Activated naive CD4-positive, alpha-beta T cell treated with anti-CD3 and anti-CD28 coated beads, Interleukin-2, amount 50 U/mL, for 24 hours (primary cell): ENCODE results near the gene ECE1.

Experiments used
- H3K27ac Mint-ChIP-seq: one replicate; pipeline ENCODE4 v1.8.0; 2021; ENCODE audit warnings: mild to moderate bottlenecking, mixed read lengths
- H3K27me3 Mint-ChIP-seq: one replicate; pipeline ENCODE4 v1.8.0; 2021; ENCODE audit warnings: mixed read lengths
- H3K36me3 Mint-ChIP-seq: one replicate; pipeline ENCODE4 v1.8.0; 2021; ENCODE audit warnings: mixed read lengths
- H3K4me1 Mint-ChIP-seq: one replicate; pipeline ENCODE4 v1.8.0; 2021; ENCODE audit warnings: mixed read lengths
- H3K4me3 Mint-ChIP-seq: one replicate; pipeline ENCODE4 v1.8.0; 2021; ENCODE audit warnings: mild to moderate bottlenecking, mixed read lengths
- H3K9me3 Mint-ChIP-seq: one replicate; pipeline ENCODE4 v1.8.0; 2021; ENCODE audit warnings: mixed read lengths

Gene ECE1

GRCh38 chr1:21330544-21330943 lies 40.3 kb upstream of the ECE1 start:
- no peaks in the 10 kb centered on the region for H3K9me3 Mint-ChIP-seq
- peaks cover 13% of the 10 kb centered on the region for H3K36me3 Mint-ChIP-seq
- H3K27me3 Mint-ChIP-seq, result no peaks in the 10 kb centered on the region
- H3K27ac Mint-ChIP-seq, result peak overlapping the region; percentile 98
- H3K4me1 Mint-ChIP-seq, result peaks cover 94% of the 10 kb centered on the region
- peak overlapping the region; percentile 36 for H3K4me3 Mint-ChIP-seq

GRCh38 chr1:21329209-21329844 lies 39.1 kb upstream of the ECE1 start:
- peak overlapping the region; percentile 94 for H3K27ac Mint-ChIP-seq
- H3K4me3 Mint-ChIP-seq, result peak overlapping the region; percentile 60
- H3K27me3 Mint-ChIP-seq, result no peaks in the 10 kb centered on the region
- H3K9me3 Mint-ChIP-seq, result no peaks in the 10 kb centered on the region
- peaks cover 94% of the 10 kb centered on the region for H3K4me1 Mint-ChIP-seq
- peaks cover 13% of the 10 kb centered on the region for H3K36me3 Mint-ChIP-seq

GRCh38 chr1:21327566-21328323 lies 37.5 kb upstream of the ECE1 start:
- Mint-ChIP-seq H3K27me3 (no peaks in the 10 kb centered on the region), H3K9me3 (no peaks in the 10 kb centered on the region), H3K4me1 (peaks cover 94% of the 10 kb centered on the region), H3K27ac (peak overlapping the region; percentile 86), H3K4me3 (peak overlapping the region; percentile 54), H3K36me3 (peaks cover 13% of the 10 kb centered on the region)

GRCh38 chr1:21326861-21327344 lies 36.6 kb upstream of the ECE1 start:
- Mint-ChIP-seq H3K27me3 (no peaks in the 10 kb centered on the region), H3K27ac (peak overlapping the region; percentile 86), H3K4me3 (no peak overlapping the region), H3K4me1 (peaks cover 94% of the 10 kb centered on the region), H3K36me3 (peaks cover 13% of the 10 kb centered on the region), H3K9me3 (no peaks in the 10 kb centered on the region)

- H3K36me3 Mint-ChIP-seq, result peaks cover 13% of the 10 kb centered on the region
- H3K4me3 Mint-ChIP-seq, result peak overlapping the region; percentile 80
- no peaks in the 10 kb centered on the region for H3K27me3 Mint-ChIP-seq
- peak overlapping the region; percentile 96 for H3K27ac Mint-ChIP-seq
- peaks cover 89% of the 10 kb centered on the region for H3K4me1 Mint-ChIP-seq
- no peaks in the 10 kb centered on the region for H3K9me3 Mint-ChIP-seq
Observed at GRCh38 chr1:21325731-21326387, 35.6 kb upstream of the ECE1 start.

GRCh38 chr1:21325231-21325718 lies 35.0 kb upstream of the ECE1 start:
- Mint-ChIP-seq H3K4me3 (peak overlapping the region; percentile 80), H3K4me1 (peaks cover 89% of the 10 kb centered on the region), H3K9me3 (no peaks in the 10 kb centered on the region), H3K27ac (peak overlapping the region; percentile 96), H3K27me3 (no peaks in the 10 kb centered on the region), H3K36me3 (peaks cover 12% of the 10 kb centered on the region)

- Mint-ChIP-seq H3K9me3 (no peaks in the 10 kb centered on the region), H3K4me1 (peaks cover 91% of the 10 kb centered on the region), H3K27me3 (no peaks in the 10 kb centered on the region), H3K4me3 (peak overlapping the region; percentile 80), H3K36me3 (peaks cover 12% of the 10 kb centered on the region), H3K27ac (peak overlapping the region; percentile 96)
Observed at GRCh38 chr1:21324368-21325141, 34.3 kb upstream of the ECE1 start.

- no peaks in the 10 kb centered on the region for H3K9me3 Mint-ChIP-seq
- peaks cover 6% of the 10 kb centered on the region for H3K36me3 Mint-ChIP-seq
- H3K27me3 Mint-ChIP-seq, result no peaks in the 10 kb centered on the region
- peak overlapping the region; percentile 85 for H3K27ac Mint-ChIP-seq
- H3K4me3 Mint-ChIP-seq, result no peak overlapping the region
- peaks cover 80% of the 10 kb centered on the region for H3K4me1 Mint-ChIP-seq
Observed at GRCh38 chr1:21323091-21323490, 32.8 kb upstream of the ECE1 start.

GRCh38 chr1:21322681-21323016 lies 32.4 kb upstream of the ECE1 start:
- peaks cover 79% of the 10 kb centered on the region for H3K4me1 Mint-ChIP-seq
- H3K27ac Mint-ChIP-seq, result peak overlapping the region; percentile 84
- no peaks in the 10 kb centered on the region for H3K9me3 Mint-ChIP-seq
- peaks cover 5% of the 10 kb centered on the region for H3K36me3 Mint-ChIP-seq
- peak overlapping the region; percentile 31 for H3K4me3 Mint-ChIP-seq
- H3K27me3 Mint-ChIP-seq, result no peaks in the 10 kb centered on the region

GRCh38 chr1:21321963-21322680 lies 31.9 kb upstream of the ECE1 start:
- Mint-ChIP-seq H3K4me3 (peak overlapping the region; percentile 31), H3K27me3 (no peaks in the 10 kb centered on the region), H3K36me3 (peaks cover 1% of the 10 kb centered on the region), H3K27ac (peak overlapping the region; percentile 84), H3K4me1 (peaks cover 75% of the 10 kb centered on the region), H3K9me3 (no peaks in the 10 kb centered on the region)

GRCh38 chr1:21320410-21321108 lies 30.3 kb upstream of the ECE1 start:
- no peaks in the 10 kb centered on the region for H3K27me3 Mint-ChIP-seq
- H3K4me3 Mint-ChIP-seq, result no peak overlapping the region
- H3K4me1 Mint-ChIP-seq, result peaks cover 73% of the 10 kb centered on the region
- H3K27ac Mint-ChIP-seq, result peak overlapping the region; percentile 23
- H3K36me3 Mint-ChIP-seq, result peaks cover 1% of the 10 kb centered on the region
- no peaks in the 10 kb centered on the region for H3K9me3 Mint-ChIP-seq

- Mint-ChIP-seq H3K9me3 (no peaks in the 10 kb centered on the region), H3K27me3 (no peaks in the 10 kb centered on the region), H3K36me3 (peaks cover 2% of the 10 kb centered on the region), H3K4me1 (peaks cover 68% of the 10 kb centered on the region), H3K4me3 (no peak overlapping the region), H3K27ac (peak overlapping the region; percentile 86)
Observed at GRCh38 chr1:21319447-21320407, 29.5 kb upstream of the ECE1 start.

GRCh38 chr1:21318714-21319159 lies 28.5 kb upstream of the ECE1 start:
- Mint-ChIP-seq H3K27ac (peak overlapping the region; percentile 23), H3K27me3 (no peaks in the 10 kb centered on the region), H3K9me3 (no peaks in the 10 kb centered on the region), H3K4me1 (peaks cover 65% of the 10 kb centered on the region), H3K4me3 (no peak overlapping the region), H3K36me3 (peaks cover 3% of the 10 kb centered on the region)
